Astrocyte of the spinal cord (primary cell): ENCODE measurements around the gene RTP3.

Experiments
- DNase-seq: peaks from one replicate; pipeline ENCODE4 v3.0.0; 2011; ENCODE audit warnings: low read depth, low spot score
- H3K4me3 ChIP-seq: 2 replicates; pipeline ENCODE4 v1.5.1; 2011; ENCODE audit warnings: low read depth, mild to moderate bottlenecking, low read length, moderate library complexity
- CTCF ChIP-seq: IDR thresholded peaks from 2 replicates; pipeline ENCODE4 v1.5.1; 2012; ENCODE audit warnings: low read depth, mild to moderate bottlenecking, low read length, inconsistent platforms
- in situ Hi-C: cut with HindIII; loops from 2 replicates; pipeline ENCODE4 v1.10.0; 2017; ENCODE audit warnings: low sequenced_read_pairs

Gene RTP3

GRCh38 chr3:46463868-46464241 is 33.9 kb upstream of the RTP3 start:
- no peak for DNase-seq
- H3K4me3 ChIP-seq: no peak overlapping the region
- in situ Hi-C loops: no loop called here
- no peak for TF ChIP-seq CTCF

GRCh38 chr3:46464326-46465195 is 33.2 kb upstream of the RTP3 start, which contains the start of gene LTF:
Gene LTF, minus strand, starts transcription at chr3:46464905. Its CDS starts 38 bp downstream, at chr3:46464867.
- in situ Hi-C loops: no loop called here
- DNase-seq: no peak
- TF ChIP-seq CTCF: no peak
- no peak within 1 kb of the TSS for H3K4me3 ChIP-seq

GRCh38 chr3:46465196-46465520 is 32.6 kb upstream of the RTP3 start:
- H3K4me3 ChIP-seq: no peak overlapping the region

GRCh38 chr3:46466273-46466672 is 31.5 kb upstream of the RTP3 start:
- in situ Hi-C loops: no loop called here
- H3K4me3 ChIP-seq: no peak overlapping the region
- no peak for DNase-seq
- no peak for TF ChIP-seq CTCF

More at GRCh38 chr3:46465196-46465520, 32.6 kb upstream of the RTP3 start:
- TF ChIP-seq CTCF: no peak
- DNase-seq: no peak
- in situ Hi-C loops: no loop called here

GRCh38 chr3:46466871-46467403 is 30.8 kb upstream of the RTP3 start:
- DNase-seq: no peak
- TF ChIP-seq CTCF: no peak
- in situ Hi-C loops: no loop called here
- no peak overlapping the region for H3K4me3 ChIP-seq

GRCh38 chr3:46467562-46467961 is 30.2 kb upstream of the RTP3 start:
- TF ChIP-seq CTCF: no peak
- no peak for DNase-seq
- H3K4me3 ChIP-seq: no peak overlapping the region
- in situ Hi-C loops: no loop called here
